DMS153 (cell line): Measurements from ENCODE around the gene TOX3.

ENCODE experiments used
- DNase-seq: peaks from one replicate; lab custom pipeline; 2025; lab: John Stamatoyannopoulos, UW

TOX3 gene

DNA sequence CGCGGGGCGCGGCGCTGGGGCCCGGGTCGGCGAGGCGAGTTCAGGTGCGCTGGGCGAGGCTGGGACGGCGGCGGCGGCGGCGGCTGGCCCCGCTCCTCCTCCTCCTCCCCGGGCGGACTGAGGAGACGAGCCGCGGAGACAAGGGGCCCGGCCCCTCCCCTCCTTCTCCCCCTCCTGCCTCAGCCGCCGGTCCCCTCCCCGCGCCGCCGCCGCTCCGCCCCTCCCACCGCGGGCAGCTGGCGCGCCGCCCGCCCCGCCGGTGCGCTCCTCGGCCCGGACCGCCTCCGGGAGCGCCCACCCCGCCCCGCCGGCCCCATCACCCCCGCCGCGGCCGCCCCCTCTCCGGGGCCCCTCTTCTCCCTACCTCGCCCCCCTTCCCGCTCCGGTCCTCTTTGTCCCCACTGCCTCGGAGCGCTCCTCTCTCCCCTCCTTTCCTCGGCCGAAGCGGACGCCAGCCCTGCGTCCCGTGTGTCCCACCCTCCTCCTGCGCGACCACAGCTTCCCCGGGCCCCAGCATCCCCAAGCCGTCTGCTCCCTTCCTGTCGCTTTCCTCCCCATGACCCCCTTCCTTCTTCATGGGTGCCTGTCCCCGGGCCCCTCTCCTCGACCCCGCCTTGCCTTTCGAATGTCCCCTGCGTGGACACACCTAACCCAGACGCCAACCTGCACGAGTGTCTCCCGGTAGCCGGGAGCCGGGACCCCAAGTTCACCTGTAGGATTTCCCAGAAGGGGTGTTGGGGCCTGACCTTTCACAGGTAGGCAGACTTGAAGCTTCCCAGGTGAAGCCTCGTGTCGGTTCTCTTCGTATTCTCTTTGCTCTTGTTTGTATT is at the start of gene TOX3:
TOX3 (minus strand) TSS at position 140 of the 830 bp plus-strand sequence. CDS start 420 bp downstream, outside the sequence.
- DNase-seq = no peak

DNA sequence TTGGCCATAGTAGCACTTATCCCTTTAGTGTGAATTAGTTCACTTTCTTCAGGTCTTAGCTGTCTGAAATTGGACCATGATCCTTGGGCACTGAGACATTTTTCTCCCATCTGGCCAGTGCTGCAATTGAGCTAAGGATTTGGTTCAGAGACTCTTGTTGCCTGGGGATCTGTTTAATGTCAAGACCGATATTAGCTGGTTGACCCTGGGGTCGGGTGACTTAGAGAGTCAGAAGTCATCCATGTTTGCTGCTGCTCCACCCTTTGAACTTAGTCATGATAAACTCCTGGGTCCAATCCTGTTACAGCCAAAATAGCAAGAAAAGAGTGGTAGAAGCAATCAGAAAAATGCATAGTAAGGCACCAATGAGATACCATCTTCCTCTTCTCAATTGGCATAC is 45.8 kb upstream of the TOX3 start:
- no peak for DNase-seq

DNA sequence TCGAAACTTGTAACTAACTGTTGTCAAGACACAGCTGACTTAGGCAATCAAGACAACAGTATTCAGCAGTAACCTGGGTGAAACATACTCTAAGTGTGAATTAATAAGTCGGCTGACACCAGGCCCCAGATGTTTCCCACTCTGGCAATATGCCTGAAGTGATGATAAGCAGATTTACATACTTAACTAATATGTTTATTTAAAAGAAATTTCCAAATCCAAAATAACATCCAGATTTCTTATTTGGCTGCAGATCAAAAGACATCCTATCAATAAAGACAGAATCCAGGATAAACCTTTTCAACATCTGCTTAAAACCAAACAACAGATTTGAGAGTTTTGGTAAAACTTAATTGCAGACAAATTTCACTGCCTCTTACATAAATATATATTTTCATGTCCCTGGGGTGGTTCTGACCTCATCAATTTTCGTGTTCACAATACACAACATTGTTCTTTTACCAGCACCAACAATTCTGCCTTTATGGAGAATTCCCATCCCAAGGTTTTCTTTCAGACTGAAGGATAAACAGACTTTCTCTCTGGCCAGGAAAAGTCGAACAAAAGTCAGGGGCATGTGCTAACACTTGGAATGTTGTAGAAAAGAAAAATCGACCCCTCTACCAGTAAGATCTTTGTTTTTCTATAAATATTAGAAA is 45.1 kb upstream of the TOX3 start:
- DNase-seq = no peak

DNA sequence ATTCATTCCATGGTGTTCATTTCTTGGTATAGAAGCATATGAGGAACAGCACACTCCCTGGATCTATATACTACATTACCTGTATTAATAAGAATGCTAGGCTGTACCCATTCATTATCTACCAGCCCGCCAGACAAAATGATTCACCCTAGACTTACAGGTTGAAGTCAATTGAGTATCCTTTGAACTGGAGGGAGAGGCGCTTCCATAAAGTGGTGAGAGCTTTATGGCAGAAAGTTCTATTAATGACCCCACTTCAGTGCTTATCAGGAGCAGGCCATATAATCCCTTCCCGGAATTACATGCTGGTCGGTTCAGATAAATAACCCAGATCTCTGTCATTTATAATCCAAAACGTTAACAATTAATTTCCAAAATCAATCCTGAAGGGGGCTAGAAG is 44.5 kb upstream of the TOX3 start:
- DNase-seq = no peak

DNA sequence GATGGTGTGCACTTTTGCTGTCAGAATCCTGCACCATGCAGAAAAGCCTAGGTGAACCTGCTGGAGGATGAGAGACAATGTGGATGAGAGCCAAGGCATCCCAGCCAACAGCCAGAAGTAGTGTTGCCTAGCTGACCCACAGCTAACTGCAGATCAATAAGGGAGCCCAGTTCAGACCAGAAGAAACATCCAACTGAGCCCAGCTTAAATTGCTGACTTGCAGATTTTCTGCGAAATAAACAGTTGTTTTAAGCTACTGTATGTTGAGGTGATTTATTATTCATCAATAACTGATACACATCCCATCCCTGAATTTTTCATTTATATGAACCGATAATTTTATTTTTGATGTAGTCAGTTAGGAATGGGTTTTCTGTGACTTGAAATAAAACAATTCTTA is 39.2 kb upstream of the TOX3 start:
- DNase-seq = no peak

DNA sequence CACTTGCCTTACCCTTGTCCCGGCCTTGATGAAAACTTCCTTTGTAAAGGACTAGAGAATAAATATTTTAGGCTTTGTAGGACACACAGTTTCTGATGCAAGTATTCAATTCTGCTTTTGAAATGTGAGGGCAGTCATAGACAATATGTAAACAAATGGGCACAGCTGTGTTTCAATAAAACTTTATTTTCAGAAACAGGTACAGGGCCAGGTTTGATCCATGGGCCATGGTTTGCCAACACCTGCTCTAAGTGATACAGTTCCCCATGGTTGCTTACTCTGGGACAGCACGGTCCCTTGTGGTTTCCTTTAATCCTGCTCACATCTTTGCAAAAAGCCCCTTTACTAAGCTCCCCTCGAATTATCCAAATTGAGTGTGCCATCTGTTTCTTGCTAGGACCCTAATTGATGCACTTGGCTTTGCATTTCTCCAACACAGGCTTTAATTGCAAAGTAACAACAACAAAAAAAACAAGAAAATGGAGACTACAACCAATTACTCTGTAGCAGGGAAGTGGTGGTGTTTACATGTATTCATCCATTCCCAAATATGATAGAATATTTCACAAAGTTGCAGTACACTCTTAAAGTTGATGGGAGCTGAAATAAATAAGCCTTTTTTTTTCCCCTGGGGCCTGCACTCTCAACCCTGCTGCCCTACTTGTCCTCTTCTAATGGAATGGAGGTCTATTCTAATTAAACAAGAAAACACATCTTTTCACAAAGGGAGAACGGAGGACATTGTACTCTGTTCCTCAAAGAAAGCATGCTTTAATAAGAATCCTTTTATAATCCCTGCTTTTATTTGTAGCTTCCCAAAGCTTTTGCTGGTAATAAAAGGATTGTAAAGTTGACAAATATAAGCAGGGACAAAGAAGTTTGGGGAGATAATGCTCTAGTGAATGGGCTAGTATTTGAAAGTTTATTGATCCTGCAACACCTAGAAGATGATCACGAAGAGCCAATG is 37.7 kb upstream of the TOX3 start:
- DNase-seq = no peak

DNA sequence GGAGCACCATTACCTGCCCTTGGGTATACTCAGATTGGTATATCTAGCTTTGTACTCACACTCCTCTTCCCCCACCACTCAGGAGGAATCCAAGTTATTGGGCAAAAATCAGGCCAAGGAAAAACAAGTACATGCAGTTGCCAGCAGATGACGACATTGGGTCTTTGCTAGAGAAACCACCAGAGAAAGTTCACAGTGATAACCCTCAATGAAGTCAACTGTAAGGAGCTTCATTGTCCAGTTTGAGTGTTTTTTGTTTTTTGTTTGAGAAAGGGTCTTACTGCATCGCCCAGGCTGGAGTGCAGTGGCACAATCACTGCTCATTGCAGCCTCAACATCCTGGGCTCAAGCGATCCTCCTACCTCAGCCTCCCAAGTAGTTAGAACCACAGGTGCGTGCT is 34.6 kb upstream of the TOX3 start:
- no peak for DNase-seq

DNA sequence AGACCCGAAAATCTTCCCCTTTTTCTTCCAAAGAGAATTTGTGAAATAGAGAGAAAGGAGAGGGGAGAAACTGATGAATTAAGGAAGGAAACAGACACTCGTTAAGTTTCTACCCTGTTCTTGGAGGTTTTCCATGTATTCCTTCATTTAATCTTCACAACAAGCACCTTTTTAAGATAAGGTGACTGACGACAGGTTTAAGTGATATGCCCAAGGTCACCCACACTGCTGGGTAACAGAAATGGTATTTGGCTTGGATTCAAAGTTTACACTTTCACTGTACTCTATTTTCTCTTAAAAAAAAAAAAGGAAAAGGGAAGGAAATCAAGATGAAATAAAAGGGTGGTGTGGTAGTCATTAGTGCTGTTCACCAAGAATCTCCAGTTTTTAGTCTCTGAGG is 33.5 kb upstream of the TOX3 start:
- no peak for DNase-seq

DNA sequence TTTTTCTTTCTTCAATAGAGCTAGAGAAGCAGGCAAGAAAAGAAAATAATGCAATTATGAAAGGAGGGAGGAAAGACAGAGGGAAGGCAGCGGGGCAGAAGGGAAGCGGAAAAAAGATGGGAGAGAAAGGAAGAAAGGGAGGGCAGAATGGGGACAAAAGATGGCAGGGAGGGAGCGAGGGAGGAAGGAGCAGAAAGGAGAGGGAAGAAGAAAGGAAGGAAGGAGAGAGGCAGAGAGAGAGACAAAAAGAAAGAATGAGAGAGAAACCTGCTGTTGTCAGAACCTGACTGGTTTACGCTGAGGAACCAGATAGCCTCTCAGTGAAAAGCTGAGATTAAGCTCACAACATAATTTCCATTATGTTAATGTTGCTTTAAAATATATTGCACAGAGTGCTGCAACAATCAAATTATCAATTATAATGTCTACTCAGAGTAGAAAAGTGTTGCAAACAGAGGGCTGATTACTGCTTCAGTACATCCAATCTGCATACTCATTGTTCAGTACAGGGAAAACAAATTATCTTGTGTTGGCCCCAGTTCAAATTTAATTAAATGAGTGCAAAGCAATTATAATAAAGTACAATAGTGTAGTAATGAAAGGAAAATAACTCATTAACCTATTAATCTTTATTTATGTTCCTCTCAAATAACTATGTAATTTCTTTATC is 32.0 kb upstream of the TOX3 start:
- DNase-seq = no peak

DNA sequence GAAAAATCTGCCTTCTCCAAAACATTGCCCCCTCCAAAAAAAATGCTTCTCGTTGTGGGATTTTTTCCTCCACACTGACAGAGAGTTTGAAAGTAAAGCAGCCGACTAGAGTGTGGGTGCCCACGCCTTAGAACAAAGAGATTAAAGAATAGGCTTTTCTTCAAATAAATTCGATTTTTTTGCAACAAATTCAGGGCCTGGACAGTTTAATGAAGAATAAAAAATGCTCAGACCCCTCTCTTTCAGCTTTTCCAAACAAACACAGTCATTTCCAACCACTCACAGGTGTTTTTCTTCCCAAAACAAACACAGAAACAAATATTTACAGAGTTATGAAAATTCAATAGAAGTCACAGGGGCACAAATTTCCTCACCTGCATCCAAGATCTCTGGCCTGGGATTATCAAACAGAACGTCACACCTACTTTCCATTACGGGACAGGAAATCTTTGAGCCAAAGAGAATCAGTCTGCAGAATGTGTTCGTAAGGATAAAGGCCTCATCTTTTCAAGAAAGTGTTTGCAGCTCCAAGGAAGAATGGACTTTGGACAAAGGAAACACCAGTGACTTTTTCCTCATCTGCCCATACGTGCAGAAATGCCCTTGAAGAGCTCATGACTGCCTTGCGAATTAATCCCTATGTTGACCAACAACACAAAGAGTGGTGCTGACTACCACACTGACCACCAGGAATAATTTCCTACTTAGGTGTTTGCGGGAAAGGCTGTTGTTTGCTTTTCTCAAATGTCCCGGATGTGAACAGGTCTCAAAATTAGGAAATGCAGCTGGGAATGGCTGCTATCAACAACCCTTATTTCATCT is 31.3 kb upstream of the TOX3 start:
- no peak for DNase-seq

DNA sequence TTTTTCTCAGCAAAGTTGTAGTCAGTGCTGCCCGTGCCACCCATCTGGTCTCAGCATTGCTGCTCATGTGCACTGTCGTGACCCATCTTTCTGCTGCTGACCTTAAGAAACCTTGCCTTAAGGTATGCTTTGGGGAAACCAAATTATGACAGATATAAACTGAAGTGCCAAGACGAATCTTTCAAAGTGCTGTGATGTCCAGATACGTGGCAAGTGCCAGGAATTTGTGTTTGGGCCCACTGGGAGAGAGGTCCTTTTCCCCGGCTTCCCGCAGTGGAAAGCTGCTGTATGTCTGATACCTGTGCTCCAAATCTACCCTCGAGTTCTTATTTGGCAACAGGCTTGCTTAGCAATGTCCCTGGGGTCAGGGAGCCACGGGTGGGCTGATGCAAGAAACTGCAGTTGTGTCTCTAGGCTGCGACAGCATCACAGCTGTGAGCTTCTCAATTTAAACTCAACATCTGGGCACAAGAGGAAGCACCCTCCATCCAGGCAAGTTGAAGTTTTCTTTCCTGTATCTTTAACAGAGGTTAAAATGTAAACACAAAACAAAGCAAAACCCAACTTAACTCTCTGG is 30.3 kb upstream of the TOX3 start:
- no peak for DNase-seq

DNA sequence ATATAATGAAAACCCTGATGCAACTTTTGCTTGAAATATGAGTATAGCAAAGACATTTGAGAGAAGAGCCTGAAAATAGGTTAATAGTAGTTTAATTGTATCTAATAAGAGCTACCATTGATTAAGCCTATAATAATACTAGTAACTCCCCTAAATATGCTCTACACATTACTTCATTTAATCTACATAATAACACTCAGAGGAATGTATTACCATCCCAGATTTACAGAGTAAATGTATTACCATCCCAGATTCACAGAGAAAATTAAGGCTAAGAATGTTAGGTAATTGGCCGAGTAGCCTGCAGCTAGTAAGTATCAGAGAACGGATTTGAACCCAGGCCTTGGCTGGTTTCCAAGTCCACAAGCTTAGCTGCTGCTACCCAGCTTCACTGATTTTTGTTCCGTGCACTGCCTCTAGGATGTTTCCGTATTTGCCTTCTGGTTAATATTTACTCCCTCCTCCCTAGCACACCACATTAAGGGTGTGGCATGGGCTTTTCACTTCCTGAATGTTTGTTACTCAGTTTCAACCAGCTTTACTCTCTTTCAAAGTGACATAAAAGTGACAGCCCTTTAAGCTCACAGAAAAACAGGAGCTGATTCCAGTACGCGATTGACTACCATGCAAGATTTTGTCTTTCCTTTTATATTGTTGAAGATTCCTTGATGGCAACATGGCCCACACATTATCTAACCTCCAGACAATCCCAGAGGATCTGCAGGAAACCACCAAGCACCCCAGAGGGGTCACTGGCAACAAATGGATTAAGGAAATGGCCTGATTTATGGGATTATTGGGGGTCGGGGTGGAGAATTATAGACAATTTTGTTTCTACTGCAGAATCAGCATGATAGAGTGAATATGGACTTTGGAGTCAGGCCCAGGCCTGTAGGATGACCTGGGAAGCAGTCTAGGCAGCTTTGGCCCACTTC is 26.7 kb upstream of the TOX3 start:
- peak; percentile 77 for DNase-seq

DNA sequence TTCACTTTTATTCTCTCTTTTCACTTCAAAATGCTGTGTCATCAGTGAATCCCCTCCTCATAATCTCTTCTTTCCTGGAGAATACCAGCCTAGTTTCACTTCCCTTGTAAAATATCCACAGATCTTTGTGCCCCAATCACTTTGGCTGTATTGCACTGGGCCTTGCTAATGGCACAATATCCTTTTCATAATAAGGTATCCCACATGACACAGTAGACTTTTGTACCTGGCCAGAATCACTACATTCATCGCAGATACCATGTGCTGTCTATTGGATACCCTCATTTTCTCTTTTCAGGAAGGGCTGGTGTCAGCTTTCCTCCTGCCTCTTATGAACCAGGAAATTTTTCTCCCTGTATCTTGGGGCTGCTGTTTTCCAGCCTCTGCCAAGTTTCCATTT is 25.7 kb upstream of the TOX3 start:
- DNase-seq = peak; percentile 23

DNA sequence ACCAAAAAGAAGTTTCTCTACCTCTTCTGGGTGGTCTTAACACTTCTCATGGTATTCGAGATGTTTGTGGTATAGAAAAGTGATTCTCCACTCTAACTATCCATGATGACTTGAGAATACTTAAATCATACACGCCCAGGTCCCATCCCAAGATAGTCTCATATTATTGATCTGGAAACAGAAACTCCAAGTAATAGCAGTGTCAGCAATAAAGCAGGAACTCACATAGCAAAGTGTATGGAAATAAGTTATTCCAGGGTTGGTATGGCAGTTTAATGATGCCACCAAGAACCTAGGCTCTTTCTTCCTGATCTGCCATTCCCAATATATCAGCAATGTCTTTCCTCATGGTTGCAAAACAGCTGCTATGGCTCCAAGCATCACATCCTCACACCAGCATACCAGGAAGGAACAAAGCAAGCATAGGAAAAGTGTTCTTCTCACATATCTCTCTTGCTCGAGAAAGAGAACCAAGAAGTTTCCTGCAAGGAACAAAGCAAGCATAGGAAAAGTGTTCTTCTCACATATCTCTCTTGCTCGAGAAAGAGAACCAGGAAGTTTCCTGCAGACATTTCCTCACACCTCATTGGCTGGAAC is 23.6 kb upstream of the TOX3 start:
- no peak for DNase-seq

DNA sequence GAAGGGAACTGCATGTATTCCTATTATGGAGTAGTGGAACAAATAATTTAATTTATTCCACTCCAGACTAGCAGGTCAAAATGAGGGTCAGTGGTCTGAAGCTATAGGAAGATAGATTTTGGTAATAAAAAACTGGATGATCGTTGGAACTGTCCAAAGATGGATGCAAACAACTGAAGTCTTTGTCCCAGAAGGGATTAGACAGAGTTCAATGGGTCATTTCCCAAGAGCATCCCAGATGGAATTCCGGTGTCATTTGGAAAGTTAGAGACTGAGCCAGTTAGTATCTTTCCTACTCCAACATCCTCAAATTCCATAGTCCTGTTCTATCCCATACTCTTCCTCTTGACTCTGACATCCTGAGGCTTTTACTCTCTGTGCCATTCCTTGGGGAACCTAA is 22.8 kb upstream of the TOX3 start:
- DNase-seq = no peak

DNA sequence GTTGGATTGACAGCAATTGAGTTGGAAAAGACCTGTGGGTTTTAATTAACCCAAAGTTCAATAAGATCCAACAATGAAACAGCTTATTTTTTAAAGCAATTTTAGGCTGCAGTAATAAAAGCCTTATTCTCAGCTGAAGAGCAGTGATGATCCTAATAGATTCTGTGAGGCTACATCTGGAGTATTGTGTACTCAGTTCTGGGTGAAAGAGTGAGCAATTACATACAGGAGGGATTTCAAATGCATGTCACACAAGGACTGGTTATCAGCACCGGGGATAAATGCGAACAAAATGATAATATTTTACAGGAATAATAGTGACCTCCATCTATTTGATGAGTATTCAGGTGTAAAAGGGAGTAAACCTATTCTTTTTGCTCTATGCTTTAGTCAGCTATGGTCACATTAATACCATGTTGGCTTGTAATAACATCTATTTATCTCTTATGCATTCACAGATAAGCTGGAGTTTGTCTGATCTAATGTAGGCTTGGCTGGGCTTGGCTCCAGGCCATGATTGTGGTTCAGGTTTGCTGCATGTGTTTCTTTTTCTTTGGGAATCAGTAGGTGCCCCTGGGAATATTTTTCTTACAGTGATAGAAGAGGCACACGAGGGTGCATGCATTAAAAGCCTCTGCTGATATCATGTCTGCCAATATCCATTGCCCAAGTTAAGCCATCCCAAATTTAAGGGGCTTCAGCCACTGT is 22.2 kb upstream of the TOX3 start:
- no peak for DNase-seq

DNA sequence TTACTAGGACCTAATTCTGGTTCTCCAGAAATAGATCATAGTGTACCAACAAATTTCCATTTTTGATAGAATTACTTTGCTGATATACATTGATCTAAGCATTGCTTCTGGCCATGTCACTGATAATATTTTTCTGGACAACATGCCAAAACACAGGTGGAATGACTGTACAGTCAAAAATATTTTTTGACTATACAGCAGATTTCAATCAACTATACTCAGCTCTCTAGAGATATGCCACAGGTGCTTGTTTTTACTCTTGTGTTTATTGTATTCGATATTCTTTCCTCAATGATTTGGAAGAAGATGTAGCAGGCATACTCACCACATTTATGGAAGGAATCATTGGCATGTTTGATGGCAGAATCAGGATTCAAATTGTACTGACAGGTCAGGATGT is 21.6 kb upstream of the TOX3 start:
- no peak for DNase-seq

DNA sequence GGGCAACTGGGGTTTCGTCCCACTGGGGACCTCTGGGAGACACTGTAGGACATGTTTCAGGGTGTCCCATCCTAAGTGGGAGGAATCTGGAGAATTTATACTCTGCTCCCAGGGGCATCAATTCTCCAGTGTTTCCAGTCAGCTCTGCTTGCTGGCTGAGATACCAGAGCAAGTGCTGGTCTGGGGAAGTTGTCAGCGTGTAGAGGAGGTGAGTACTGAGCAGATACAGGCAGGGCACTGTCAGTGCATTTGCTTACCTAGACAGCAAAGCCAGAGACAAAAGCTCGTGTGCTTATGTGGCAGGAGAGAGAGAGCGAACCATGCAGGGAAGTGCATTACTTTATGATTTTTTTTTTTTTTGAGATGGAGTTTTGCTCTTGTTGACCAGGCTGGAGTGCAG is 20.2 kb upstream of the TOX3 start:
- no peak for DNase-seq
